Left lung (tissue), 10 donors: ENCODE data around the gene SPPL2B. TPM values are rescaled to one million over a fixed set of nuclear protein-coding genes. Genes with fewer than 3 reads are reported as not detected.
A peak's percentile ranks its signal among the peaks of the same experiment; 100 is the strongest.

ENCODE experiments used
- ATAC-seq: fragments of 200-7000 bp; cut with Tn5 transposase; one replicate; pipeline ENCODE4 v1.9.1; 2020; ENCODE audit warnings: moderate library complexity
- DNase-seq, 4 donors: peaks; one replicate each; pipeline ENCODE4 v3.0.0-alpha.2; 2013 to 2020
- H3K27ac ChIP-seq, 2 donors: fragments of 200-600 bp; sonication (generic) in 1 of 2; one replicate each; pipeline versions ENCODE4 v1.5.0 to v1.8.0; 2020 to 2021
- H3K27me3 ChIP-seq, 2 donors: fragments of 200-600 bp; sonication (generic) in 1 of 2; one replicate each; pipeline versions ENCODE4 v1.5.0 to v1.8.0; 2020 to 2021
- H3K36me3 ChIP-seq, 2 donors: fragments of 200-600 bp; sonication (generic) in 1 of 2; one replicate each; pipeline versions ENCODE4 v1.5.0 to v1.8.0; 2020 to 2021
- H3K4me1 ChIP-seq, 2 donors: fragments of 200-600 bp; one replicate each; pipeline ENCODE4 v1.8.0; 2021
- H3K4me3 ChIP-seq, 2 donors: fragments of 200-600 bp; sonication (generic) in 1 of 2; one replicate each; pipeline versions ENCODE4 v1.5.0 to v1.8.0; 2020 to 2021; ENCODE audit warnings: mild to moderate bottlenecking in 1 of 2
- H3K9me3 ChIP-seq, 2 donors: fragments of 200-600 bp; sonication (generic) in 1 of 2; one replicate each; pipeline versions ENCODE4 v1.5.0 to v1.8.0; 2020 to 2021
- CTCF ChIP-seq, 2 donors: fragments of 200-600 bp; sonication (generic) in 1 of 2; IDR thresholded peaks; one replicate each; pipeline versions ENCODE4 v1.5.0 to v1.8.0; 2021; ENCODE audit warnings: antibody characterized with exemption in 2 of 2
- intact Hi-C, 2 donors: fragments of 100-400 bp; cut with DNase I; formaldehyde crosslinking; loops; one replicate each; pipeline versions ENCODE4 v1.11.2 to v1.14.2; 2022
- polyA plus RNA-seq, 6 donors: library from polyadenylated mRNA; unstranded; fragments of 120-200 nt; gene quantifications; one replicate each; pipeline ENCODE4 v1.2.1, GENCODE V29; 2013; ENCODE audit not compliant: insufficient read length in 6 of 6
- total RNA-seq, 2 donors: library from RNA; stranded (reverse); fragmentation: NEBNext Ultra II Directional; extraction: Animal tissue kit (Norgen Biotek cat#: 25700); gene quantifications; one replicate each; pipeline ENCODE4 v1.2.1, GENCODE V29; 2021
- donor health status: DM: no; HTN: yes; CAD: no.
- donor health status: DM: no; HTN: no; CAD: no.

SPPL2B gene
- total and polyA plus RNA-seq, 8 donors, result 47.5 to 106 (median 69.7) TPM

- intact Hi-C loops, result no loop called here
- H3K9me3 ChIP-seq, result no peaks in the 10 kb centered on the region
- no peak for TF ChIP-seq CTCF (IDR thresholded peaks at IDR 0.05)
- ATAC-seq (no peak), DNase-seq (peak in 1 of 4 donors; percentile 71)
- H3K27me3 ChIP-seq, result no peaks in the 10 kb centered on the region
- H3K4me1 ChIP-seq, result no peaks in the 10 kb centered on the region
- H3K36me3 ChIP-seq, result peaks cover 0 to 52% of the 10 kb centered on the region in 2 donors
- H3K27ac ChIP-seq, result no peak overlapping the region
- H3K4me3 ChIP-seq, result no peak overlapping the region
Observed at GRCh38 chr19:2338751-2339643, 10.5 kb downstream of the SPPL2B start.

GRCh38 chr19:2339644-2340310 is 11.3 kb downstream of the SPPL2B start:
- H3K36me3 ChIP-seq, result peaks cover 0 to 58% of the 10 kb centered on the region in 2 donors
- no peaks in the 10 kb centered on the region for H3K9me3 ChIP-seq
- DNase-seq (peak in 1 of 4 donors; percentile 67), ATAC-seq (no peak)
- no peaks in the 10 kb centered on the region for H3K27me3 ChIP-seq
- no peak overlapping the region for H3K27ac ChIP-seq
- intact Hi-C loops, result no loop called here
- no peaks in the 10 kb centered on the region for H3K4me1 ChIP-seq
- no peak for TF ChIP-seq CTCF (IDR thresholded peaks at IDR 0.05)
- no peak overlapping the region for H3K4me3 ChIP-seq

- TF ChIP-seq CTCF (IDR thresholded peaks at IDR 0.05), result no peak
- intact Hi-C loops, result no loop called here
- Histone ChIP-seq H3K36me3 (peaks cover 0 to 61% of the 10 kb centered on the region in 2 donors), H3K9me3 (no peaks in the 10 kb centered on the region), H3K27ac (no peak overlapping the region), H3K4me1 (no peaks in the 10 kb centered on the region), H3K4me3 (no peak overlapping the region), H3K27me3 (no peaks in the 10 kb centered on the region)
- DNase-seq (peak in 1 of 4 donors; percentile 59), ATAC-seq (no peak)
Observed at GRCh38 chr19:2340496-2341243, 12.2 kb downstream of the SPPL2B start.

GRCh38 chr19:2341244-2341751 is 12.8 kb downstream of the SPPL2B start:
- intact Hi-C loops, result no loop called here
- Histone ChIP-seq H3K27me3 (no peaks in the 10 kb centered on the region), H3K4me3 (no peak overlapping the region), H3K27ac (no peak overlapping the region), H3K36me3 (peaks cover 0 to 63% of the 10 kb centered on the region in 2 donors), H3K9me3 (no peaks in the 10 kb centered on the region), H3K4me1 (no peaks in the 10 kb centered on the region)
- ATAC-seq (no peak), DNase-seq (peak in 1 of 4 donors; percentile 62)
- TF ChIP-seq CTCF (IDR thresholded peaks at IDR 0.05), result no peak
